ENCODE data around the gene TCF23.
"Not testable (repeated sequence)": the region's sequence is repeated elsewhere in the genome, so short reads cannot be mapped to it uniquely, and the experiment has no call there.

TCF23 gene

GRCh38 chr2:27155069-27155520 lies 6.3 kb downstream of the TCF23 start:
- no peak for DNase-seq

DNA sequence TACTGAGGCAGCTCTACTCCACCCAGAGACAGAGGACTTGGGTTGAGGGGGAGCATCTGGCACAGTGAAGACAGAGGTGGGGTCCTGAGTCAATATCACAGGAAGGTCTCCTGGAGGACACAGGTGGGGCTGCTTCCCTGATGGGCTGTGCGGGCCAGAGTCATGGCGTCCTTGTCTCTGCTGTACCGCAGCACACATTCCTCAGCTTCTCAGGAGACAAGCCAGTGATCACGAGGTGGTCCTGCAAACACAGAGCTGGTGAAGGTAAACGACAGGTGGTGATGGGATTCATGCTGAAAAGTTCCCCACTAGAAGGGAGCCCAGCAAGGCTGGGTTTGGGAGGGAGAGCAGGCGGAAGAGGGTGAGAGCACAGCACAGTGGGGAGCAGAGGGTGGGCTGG lies 9.7 kb downstream of the TCF23 start:
- no peak for DNase-seq

GRCh38 chr2:27159271-27159670 lies 10.5 kb downstream of the TCF23 start:
- no peak for DNase-seq

- DNase-seq = no peak
Observed at GRCh38 chr2:27160191-27160590, 11.4 kb downstream of the TCF23 start.

- peak; percentile 75 for DNase-seq
Observed at GRCh38 chr2:27162151-27163121, 13.6 kb downstream of the TCF23 start.

DNA sequence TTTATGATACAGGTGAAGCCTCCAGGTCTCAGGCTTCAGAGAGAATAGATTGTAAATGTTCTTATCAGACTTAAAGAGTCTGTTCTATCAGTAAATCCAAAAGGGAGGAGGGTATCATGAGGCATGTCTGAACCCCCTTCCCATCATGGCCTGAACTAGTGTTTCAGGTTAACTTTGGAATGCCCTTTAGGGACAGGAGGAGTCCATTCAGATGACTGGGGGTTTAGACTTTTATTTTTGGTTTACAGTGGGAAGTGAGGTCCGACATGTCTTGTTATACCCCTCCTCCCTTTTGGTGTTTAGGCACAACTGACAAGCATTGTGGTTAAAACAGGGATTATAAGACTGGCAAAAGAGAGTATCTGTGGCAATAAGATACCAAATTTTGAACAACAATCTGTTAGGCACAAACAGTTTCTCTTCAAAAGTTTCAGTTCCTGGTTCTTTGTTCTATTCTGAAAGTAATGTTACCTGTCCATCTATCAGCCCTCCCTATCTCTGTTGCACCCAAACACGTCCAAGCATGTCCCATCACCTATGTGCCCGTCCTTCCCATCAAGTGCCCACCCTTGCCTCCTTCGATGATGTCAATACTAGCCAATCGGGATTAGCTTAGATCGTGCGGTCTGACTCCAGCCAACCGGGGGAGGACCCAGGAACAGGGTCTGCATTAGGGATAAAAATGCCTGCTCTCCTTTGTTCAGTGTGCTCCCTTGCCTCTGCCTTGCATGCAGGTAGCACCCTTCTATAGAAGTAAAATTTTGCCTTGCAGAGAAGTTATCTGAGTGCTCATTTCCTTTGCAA lies 16.4 kb downstream of the TCF23 start:
- peak; percentile 29 for DNase-seq

DNA sequence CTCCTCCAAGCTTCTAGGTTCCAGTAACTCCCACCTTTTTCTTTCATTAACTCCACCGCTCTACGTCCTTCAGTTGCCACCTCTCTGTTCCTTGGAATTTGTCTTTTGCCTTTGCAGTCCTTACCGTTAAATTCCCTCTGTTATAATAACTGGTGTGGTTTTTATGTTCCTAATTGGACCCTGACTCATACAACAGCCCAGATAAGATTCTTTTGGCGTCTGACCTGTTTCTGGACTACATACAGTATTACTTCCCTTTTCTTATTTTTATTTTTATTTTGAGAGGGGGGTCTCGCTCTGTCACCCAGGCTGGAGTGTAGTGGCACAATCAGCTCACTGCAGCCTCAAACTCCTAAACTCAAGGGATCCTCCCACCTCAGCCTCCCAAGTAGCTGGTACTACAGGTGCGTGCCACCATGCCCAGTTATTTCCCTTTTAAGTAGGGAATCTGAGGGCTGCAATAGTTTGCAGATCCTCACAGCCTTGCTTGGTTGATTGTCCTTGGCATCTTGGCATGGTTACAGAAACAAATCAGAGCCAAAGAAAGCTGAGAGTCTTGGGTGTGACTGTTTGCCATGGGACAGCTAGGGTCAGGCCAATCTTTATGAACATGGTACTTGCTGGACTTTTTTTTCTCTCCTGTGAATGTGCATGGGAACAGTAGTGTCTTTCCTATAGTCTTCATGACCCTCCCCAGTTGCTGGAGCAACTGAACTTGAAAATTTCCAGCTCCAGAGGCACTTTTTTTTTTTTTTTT lies 22.0 kb downstream of the TCF23 start:
- DNase-seq = peak; percentile 56

GRCh38 chr2:27171351-27171848 lies 22.6 kb downstream of the TCF23 start:
- no peak for DNase-seq

- DNase-seq = no peak
Observed at GRCh38 chr2:27174638-27175037, 25.8 kb downstream of the TCF23 start.

DNA sequence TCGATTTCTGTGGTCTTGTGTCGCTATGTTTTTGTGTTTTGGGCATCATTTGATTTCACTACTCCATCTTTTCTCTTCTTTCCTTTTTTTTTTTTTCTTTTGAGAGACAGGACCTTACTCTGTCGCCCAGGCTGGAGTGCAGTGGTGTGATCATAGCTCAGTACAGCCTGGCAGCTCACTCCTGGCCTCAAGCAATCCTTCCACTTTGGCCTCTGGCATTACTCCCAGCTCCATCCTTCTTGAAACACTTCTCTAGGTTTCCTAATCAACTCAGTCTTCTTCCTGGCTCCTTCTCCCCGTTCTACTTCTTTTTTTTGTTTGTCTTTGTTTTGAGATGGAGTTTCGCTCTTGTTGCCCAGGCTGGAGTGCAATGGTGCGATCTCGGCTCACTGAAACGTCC lies 26.5 kb downstream of the TCF23 start:
- DNase-seq = no peak

GRCh38 chr2:27175781-27176180 lies 27.0 kb downstream of the TCF23 start:
- DNase-seq = not testable (repeated sequence)

- DNase-seq = no peak
Observed at GRCh38 chr2:27177441-27178351, 28.9 kb downstream of the TCF23 start.

- no peak for DNase-seq
Observed at GRCh38 chr2:27178469-27178868, 29.7 kb downstream of the TCF23 start.

DNA sequence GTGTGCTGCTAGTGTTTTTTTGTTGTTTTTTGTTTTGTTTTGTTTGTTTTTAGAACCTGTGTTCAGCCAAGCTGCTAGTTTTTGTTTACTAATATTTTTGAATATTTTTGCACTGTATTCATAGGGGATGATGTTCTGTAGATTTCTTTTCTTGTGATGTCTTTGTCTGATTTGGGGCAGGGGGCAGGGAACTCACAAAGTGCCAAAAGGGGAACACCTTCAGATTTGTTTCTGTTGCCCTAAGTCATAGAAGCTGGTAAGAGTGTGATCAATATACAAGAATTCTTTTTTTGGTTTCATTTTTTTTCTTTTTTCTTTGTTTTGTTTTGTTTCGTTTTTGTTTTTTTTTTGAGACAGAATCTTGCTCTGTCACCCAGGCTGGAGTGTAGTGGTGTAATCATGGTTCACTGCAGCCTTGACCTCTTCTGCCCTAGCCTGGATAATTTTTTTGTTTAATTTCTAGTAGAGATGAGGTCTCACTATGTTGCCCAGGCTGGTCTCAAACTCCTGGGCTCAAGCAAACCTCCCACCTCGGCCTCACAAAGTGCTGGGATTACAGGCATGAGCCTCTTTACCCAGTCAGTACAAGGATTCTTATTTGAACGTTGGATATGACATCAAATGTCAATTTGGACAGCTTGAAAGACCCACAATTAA lies 30.7 kb downstream of the TCF23 start:
- DNase-seq = peak; percentile 10

DNA sequence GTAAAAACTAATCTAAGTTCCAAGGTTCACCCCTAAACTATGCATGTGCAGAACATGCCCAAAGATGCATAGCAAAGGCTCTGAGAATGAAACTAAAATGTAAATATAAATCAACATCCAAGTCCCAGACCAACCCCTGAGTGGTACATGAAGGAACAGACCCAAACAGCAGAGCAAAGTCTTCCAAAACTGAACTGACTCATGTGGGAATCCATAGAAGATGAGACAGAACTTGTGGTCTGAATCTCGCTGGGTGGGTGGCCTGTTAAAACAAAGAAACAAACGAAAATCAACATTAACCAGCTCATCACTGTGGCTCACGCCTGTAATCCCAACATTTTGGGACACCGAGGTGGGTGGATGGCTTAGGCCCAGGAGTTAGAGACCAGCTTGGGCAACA lies 33.5 kb downstream of the TCF23 start:
- no peak for DNase-seq

DNA sequence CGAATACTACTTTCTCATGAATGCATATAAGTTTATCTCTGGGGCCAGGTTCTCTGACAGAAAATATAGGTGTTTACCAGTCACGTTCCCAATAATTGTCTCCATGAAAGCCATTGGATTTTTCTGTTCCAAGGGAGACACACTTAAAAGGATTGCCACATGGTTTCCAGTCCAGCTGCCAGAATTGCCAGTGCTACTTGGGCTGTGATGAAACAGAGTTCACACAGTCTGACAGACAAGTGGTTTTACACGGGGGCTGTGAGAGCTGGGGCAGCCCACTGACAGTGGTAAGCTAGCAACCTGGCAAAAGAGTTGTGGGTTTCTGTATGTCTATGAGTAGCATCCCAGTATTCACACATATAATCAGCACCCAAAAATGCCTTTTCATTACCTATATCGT lies 35.3 kb downstream of the TCF23 start:
- no peak for DNase-seq

DNA sequence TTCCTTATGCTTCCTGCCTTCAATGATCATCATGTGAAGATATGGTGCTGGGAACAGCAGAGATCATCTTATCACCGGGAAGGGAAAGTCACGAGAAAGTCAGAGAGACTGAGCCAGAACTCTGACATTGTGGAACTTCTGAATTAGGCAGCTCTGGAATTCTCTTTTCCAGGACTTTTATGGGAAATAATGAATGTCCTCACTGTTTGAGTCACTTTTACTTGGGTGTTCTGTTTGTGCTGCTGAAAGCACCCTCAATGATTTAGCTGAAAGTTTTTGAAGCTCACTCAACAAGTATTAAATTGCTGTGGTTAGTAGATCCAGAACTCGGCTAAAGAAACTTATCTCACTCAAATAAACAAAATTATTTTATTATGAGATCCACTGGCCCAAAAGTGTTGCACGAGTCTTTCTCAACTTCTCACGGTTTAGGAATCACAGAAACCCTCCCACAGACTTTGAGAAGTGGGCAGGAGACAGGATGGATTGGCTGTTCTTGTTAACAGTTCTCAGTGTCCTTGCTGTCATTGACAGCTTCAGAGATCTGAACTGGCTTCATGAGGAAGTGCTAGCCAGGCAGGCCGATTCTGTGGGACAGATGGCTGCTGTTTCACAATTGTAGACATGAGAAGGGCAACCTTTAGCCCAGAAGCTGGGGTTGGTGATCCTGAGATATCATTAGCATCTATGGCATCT lies 36.7 kb downstream of the TCF23 start:
- peak; percentile 75 for DNase-seq

GRCh38 chr2:27186613-27187345 lies 38.0 kb downstream of the TCF23 start:
- DNase-seq = no peak

DNA sequence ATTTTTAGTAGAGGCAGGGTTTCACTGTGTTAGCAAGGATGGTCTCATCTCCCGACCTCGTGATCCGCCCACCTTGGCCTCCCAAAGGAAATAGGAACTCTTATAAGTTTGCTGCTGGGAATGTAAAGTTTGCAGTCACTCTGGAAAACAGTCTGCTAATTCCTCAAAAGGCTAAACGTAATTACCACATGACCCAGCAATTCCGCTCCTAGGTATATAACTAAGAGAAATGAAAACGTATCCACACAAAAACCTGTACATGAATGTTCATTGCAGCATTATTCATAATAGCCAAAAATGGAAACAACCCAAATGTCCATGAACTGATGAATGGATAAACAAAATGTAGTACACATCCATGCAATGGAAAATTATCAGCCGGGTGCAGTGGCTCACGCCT lies 41.2 kb downstream of the TCF23 start:
- DNase-seq = no peak
